Stimulated activated CD8-positive, alpha-beta memory T cell treated with anti-CD3 and anti-CD28 coated beads, Interleukin-15, amount 100 ng/mL, for 4 hours (primary cell): ENCODE data around the gene RBM17.
"Not testable (repeated sequence)": the region's sequence is repeated elsewhere in the genome, so short reads cannot be mapped to it uniquely, and the experiment has no call there.

ENCODE experiments used
- DNase-seq, 2 donors: peaks; one replicate each; pipeline ENCODE4 v3.0.0-alpha.2; 2020; ENCODE audit warnings: low read depth in 2 of 2

The RBM17 gene

GRCh38 chr10:6136215-6137201, 47.7 kb downstream of the RBM17 start:
- no peak for DNase-seq

DNA sequence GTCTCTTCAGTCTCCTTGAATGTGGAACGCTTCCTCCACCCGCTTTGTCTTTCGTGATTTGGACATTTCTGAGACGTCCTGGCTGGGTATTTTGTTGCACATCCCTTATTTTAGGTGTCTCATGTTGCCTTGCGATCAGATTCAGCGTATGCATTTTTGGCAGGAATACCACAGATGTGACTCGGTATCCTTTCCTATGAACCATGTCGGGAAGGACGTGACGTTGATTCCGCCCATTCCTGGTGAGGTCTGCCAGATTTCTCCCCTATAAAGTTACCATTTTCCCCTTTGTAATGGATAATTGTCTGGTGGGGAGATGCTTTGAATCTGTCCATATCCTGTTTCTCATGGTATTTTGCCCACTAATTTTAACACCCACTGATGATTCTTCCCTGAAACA, 49.6 kb downstream of the RBM17 start:
- DNase-seq: no peak

DNA sequence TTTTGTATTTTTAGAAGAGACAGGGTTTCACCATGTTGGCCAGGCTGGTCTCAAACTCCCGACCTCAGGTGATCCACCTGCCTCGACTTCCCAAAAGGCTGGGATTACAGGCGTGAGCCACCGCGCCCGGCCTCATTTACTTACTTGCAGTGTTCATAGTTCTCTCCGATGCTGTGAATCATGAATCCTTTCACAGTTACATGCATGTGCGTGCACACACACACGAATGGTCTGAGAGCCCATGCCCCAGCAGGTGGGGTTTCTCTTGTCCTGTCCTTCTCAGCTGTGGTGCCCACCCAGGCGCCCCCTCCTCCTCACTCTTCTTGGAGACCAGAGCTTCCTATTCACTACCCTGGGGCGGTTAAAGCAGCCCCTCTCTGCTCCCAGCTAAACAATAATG, 50.6 kb downstream of the RBM17 start:
- no peak for DNase-seq

- no peak for DNase-seq
Observed at GRCh38 chr10:6140141-6140841, 51.5 kb downstream of the RBM17 start.

DNA sequence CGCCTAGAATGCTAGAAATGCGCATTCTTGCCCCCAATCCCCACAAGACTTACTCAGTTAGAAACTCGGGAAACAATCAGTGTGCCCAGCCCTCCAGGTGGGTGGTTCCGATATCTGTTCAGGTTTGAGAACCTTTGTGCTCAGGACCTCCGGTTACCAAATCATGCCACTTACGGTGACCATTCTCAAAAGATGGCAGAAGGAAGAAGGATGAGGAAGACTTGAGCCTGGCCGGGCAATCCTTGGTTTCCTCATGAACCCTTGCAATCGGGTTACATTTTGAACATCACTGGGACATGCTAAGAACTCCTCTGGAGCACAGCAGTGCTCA, 52.1 kb downstream of the RBM17 start:
- no peak for DNase-seq

DNA sequence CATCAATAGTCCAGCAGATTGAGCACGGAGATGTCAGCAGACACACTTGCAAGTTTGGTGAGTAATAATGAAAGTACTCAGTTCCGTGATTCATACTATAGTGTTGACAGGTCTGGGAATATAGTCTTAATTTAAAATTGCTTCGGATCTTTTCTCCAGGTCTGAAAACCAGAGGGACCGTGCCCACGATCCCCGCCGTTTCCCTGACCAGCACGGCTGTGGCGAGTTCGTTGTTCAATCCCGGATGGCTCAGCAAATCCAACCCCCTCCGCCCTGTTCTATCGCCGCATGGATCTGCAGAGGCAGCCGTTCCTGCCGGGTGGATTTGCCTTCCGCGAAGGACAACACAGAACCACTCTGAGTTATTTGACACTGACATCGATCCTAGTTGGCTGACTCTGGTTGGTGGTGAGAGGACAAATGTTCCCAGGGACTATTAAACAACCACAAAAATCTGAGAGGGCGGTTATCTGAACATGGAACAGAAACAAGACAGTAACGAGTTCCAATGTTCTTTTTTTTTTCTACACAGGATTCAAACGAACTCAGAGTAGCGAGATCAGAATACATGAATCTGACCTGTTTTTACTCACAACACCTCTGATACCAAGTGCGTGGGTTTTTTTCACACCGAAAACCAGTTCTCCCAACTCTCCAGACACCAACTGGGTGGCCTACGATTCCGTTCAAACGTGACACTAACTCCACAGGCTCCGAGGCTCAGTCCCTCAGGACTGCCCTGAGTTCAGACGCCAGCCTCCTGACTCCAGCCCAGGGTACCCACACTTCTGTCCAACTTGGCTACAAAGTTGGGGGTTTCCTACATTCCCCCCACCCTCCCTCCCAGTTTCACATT, 52.7 kb downstream of the RBM17 start:
- DNase-seq: no peak

- not testable (repeated sequence) for DNase-seq
Observed at GRCh38 chr10:6142186-6142585, 53.4 kb downstream of the RBM17 start.

DNA sequence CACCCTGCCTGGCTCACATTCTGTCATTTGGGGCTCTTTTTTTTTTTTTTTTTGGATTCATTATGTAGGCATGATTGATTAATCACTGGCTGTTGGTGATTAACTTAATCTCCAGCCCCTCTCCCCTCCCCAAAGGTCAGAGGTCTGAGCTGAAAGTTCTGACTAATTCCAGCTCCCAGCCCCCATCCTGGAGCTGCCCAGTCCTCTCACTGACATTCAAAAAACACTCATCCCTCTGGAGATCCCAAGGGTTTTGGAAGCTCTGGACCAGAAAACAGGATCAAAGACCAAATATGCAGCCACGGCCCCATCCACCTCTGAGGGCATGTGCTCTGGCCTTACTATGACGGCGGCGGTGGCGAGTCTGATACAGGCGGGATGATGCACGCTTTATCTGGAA, 53.8 kb downstream of the RBM17 start:
- DNase-seq: no peak

DNA sequence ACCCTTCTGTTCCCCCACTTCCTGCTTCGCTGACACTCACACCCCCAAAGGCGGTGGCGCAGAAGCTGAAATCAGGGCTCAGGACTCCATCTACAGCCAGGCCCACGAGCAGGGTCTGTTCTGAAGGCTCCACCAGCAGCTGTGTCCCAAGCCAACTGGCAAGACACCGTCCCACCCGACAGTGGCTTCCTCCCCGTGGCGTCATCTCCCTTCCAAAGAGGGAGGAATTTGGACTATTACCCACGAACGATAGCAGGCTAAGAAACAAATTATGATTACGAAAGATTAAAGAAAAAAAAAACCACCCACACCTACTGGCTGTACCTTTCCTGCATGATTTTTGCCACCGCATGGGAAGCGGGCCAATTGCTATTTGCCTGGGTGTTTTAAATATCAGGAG, 54.3 kb downstream of the RBM17 start:
- DNase-seq: no peak

GRCh38 chr10:6144406-6145165, 55.8 kb downstream of the RBM17 start:
- peak; percentile 79 to 83 for DNase-seq

GRCh38 chr10:6145166-6145987, 56.5 kb downstream of the RBM17 start:
- DNase-seq: no peak

- DNase-seq: no peak
Observed at GRCh38 chr10:6146013-6146785, 57.4 kb downstream of the RBM17 start.

DNA sequence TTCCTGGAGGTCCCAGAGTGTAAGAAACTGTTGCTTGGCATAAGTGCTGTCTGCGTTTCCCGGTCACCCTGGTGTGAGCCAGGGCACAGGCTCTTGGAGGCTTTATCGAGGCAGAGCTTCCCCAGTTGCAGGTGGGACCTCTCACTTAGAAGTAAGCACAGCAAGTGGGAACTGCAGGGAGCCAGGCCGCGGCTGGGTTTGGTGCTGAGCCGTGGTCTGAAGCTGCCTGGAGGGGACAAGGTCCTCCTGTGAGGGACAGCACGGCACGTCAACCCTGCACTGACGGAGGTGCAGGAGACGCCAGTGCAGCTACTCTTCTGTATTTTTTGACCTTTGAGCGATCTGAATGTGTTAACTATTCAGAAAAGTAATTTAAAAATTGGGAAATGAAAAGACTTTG, 58.1 kb downstream of the RBM17 start:
- no peak for DNase-seq

- DNase-seq: no peak
Observed at GRCh38 chr10:6148251-6148701, 59.4 kb downstream of the RBM17 start.

GRCh38 chr10:6148908-6149307, 60.1 kb downstream of the RBM17 start:
- DNase-seq: no peak

GRCh38 chr10:6151087-6151977, 62.5 kb downstream of the RBM17 start:
- no peak for DNase-seq

GRCh38 chr10:6153845-6154244, 65.0 kb downstream of the RBM17 start:
- no peak for DNase-seq

DNA sequence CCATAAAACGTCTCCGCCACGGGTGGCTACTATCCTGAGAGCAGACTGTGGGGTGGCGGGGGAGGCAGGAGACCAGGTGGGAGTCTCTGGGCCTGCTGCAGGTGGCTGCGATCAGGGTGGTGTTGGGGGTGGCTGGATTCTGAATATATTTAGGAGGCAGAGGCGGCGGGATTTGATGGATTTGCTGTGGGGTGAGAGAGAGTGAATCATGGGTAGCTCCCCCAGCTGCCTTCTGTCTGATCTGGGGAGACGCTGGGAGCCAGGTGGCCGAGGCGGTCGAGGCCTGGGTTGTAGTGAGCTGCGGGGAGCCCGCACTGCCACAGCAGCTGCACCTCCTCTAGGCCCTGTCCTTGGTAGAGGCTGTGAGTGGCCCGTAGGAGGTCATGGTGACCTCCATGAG, 65.7 kb downstream of the RBM17 start:
- no peak for DNase-seq

DNA sequence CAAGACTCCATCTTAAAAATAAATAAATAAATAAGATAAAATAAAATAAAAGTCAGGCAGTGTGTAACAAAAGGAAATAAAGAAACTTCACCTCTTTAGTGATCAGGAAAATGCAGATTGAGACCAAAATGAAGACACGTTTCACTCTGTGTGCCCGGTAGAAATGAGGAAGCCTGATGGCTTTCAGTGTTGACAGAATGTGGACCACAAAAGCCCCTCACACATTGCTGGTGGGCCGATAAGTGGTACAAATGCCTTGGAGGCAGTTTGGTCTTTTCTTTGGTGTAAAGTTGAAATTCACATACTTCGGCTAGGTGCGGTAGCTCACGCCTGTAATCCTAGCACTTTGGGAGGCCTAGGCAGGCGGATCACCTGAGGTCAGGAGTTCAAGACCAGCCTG, 69.4 kb downstream of the RBM17 start:
- no peak for DNase-seq
